Duodenal mucosa (tissue), 2 donors: Measurements from ENCODE around the gene ABCA4.

ENCODE experiments used
- H3K27ac ChIP-seq: one replicate; pipeline ENCODE4 v1.7.0; 2013; ENCODE audit warnings: low read depth, low read length
- H3K27me3 ChIP-seq, 2 donors: one replicate each; pipeline ENCODE4 v1.7.0; 2013; ENCODE audit warnings: low read length in 2 of 2, control low read depth in 1 of 2; ENCODE audit not compliant: insufficient read depth in 2 of 2, control insufficient read depth in 1 of 2
- H3K36me3 ChIP-seq, 2 donors: one replicate each; pipeline ENCODE4 v1.7.0; 2013; ENCODE audit warnings: low read length in 2 of 2, control low read depth in 1 of 2; ENCODE audit not compliant: insufficient read depth in 2 of 2, control insufficient read depth in 1 of 2
- H3K4me1 ChIP-seq, 2 donors: one replicate each; pipeline ENCODE4 v1.7.0; 2013; ENCODE audit warnings: low read length in 2 of 2, control low read depth in 1 of 2; ENCODE audit not compliant: insufficient read depth in 2 of 2, control insufficient read depth in 1 of 2
- H3K4me3 ChIP-seq, 2 donors: one replicate each; pipeline ENCODE4 v1.7.0; 2013; ENCODE audit warnings: low read length in 2 of 2, low read depth in 1 of 2
- H3K9ac ChIP-seq, 2 donors: one replicate each; pipeline ENCODE4 v1.7.0; 2013; ENCODE audit warnings: low read length in 2 of 2, low read depth in 1 of 2
- H3K9me3 ChIP-seq, 2 donors: one replicate each; pipeline ENCODE4 v1.7.0; 2013; ENCODE audit warnings: low read length in 2 of 2, control low read depth in 1 of 2; ENCODE audit not compliant: control insufficient read depth in 1 of 2

Gene ABCA4

GRCh38 chr1:93979718-93980319, 141.1 kb downstream of the ABCA4 start:
- Histone ChIP-seq H3K27me3 (no peaks in the 10 kb centered on the region), H3K27ac (no peak overlapping the region), H3K36me3 (no peaks in the 10 kb centered on the region), H3K4me1 (peaks cover 13 to 19% of the 10 kb centered on the region in 2 donors), H3K9me3 (no peaks in the 10 kb centered on the region), H3K9ac (no peak overlapping the region), H3K4me3 (no peak overlapping the region)

- H3K27ac ChIP-seq, result no peak overlapping the region
- peaks cover 13 to 19% of the 10 kb centered on the region in 2 donors for H3K4me1 ChIP-seq
- H3K27me3 ChIP-seq, result no peaks in the 10 kb centered on the region
- no peaks in the 10 kb centered on the region for H3K36me3 ChIP-seq
- no peak overlapping the region for H3K4me3 ChIP-seq
- no peaks in the 10 kb centered on the region for H3K9me3 ChIP-seq
- H3K9ac ChIP-seq, result no peak overlapping the region
Observed at GRCh38 chr1:93979040-93979717, 141.8 kb downstream of the ABCA4 start.

- Histone ChIP-seq H3K27ac (no peak overlapping the region), H3K9ac (no peak overlapping the region)
Observed at GRCh38 chr1:93977598-93977945, 143.4 kb downstream of the ABCA4 start.

GRCh38 chr1:93976711-93977597, 144.0 kb downstream of the ABCA4 start:
- Histone ChIP-seq H3K36me3 (no peaks in the 10 kb centered on the region), H3K27me3 (no peaks in the 10 kb centered on the region), H3K4me3 (no peak overlapping the region), H3K9ac (no peak overlapping the region), H3K4me1 (peaks cover 13 to 19% of the 10 kb centered on the region in 2 donors), H3K9me3 (no peaks in the 10 kb centered on the region), H3K27ac (no peak overlapping the region)

More at GRCh38 chr1:93977598-93977945, 143.4 kb downstream of the ABCA4 start:
- Histone ChIP-seq H3K4me3 (no peak overlapping the region), H3K27me3 (no peaks in the 10 kb centered on the region), H3K9me3 (no peaks in the 10 kb centered on the region), H3K36me3 (no peaks in the 10 kb centered on the region), H3K4me1 (peaks cover 13 to 19% of the 10 kb centered on the region in 2 donors)

GRCh38 chr1:93976291-93976690, 144.7 kb downstream of the ABCA4 start:
- Histone ChIP-seq H3K4me1 (peaks cover 13 to 19% of the 10 kb centered on the region in 2 donors), H3K36me3 (no peaks in the 10 kb centered on the region), H3K27me3 (no peaks in the 10 kb centered on the region), H3K4me3 (no peak overlapping the region), H3K9ac (no peak overlapping the region), H3K27ac (no peak overlapping the region), H3K9me3 (no peaks in the 10 kb centered on the region)

GRCh38 chr1:93972341-93972740, 148.6 kb downstream of the ABCA4 start:
- H3K9me3 ChIP-seq, result no peaks in the 10 kb centered on the region
- peaks cover 0 to 6% of the 10 kb centered on the region in 2 donors for H3K4me1 ChIP-seq
- H3K4me3 ChIP-seq, result no peak overlapping the region
- no peaks in the 10 kb centered on the region for H3K36me3 ChIP-seq
- no peak overlapping the region for H3K9ac ChIP-seq
- H3K27ac ChIP-seq, result no peak overlapping the region
- H3K27me3 ChIP-seq, result no peaks in the 10 kb centered on the region

GRCh38 chr1:93969887-93970286, 151.1 kb downstream of the ABCA4 start:
- H3K27me3 ChIP-seq, result no peaks in the 10 kb centered on the region
- no peaks in the 10 kb centered on the region for H3K36me3 ChIP-seq
- H3K4me3 ChIP-seq, result no peak overlapping the region
- no peak overlapping the region for H3K9ac ChIP-seq
- H3K27ac ChIP-seq, result no peak overlapping the region
- no peaks in the 10 kb centered on the region for H3K4me1 ChIP-seq
- H3K9me3 ChIP-seq, result no peaks in the 10 kb centered on the region

GRCh38 chr1:93969371-93969770, 151.6 kb downstream of the ABCA4 start:
- Histone ChIP-seq H3K9ac (no peak overlapping the region), H3K9me3 (no peaks in the 10 kb centered on the region), H3K36me3 (no peaks in the 10 kb centered on the region), H3K27ac (no peak overlapping the region), H3K4me1 (no peaks in the 10 kb centered on the region), H3K4me3 (no peak overlapping the region), H3K27me3 (no peaks in the 10 kb centered on the region)

GRCh38 chr1:93967306-93967705, 153.6 kb downstream of the ABCA4 start:
- H3K4me1 ChIP-seq, result no peaks in the 10 kb centered on the region
- H3K27ac ChIP-seq, result no peak overlapping the region
- no peak overlapping the region for H3K4me3 ChIP-seq
- no peaks in the 10 kb centered on the region for H3K36me3 ChIP-seq
- no peaks in the 10 kb centered on the region for H3K27me3 ChIP-seq
- H3K9me3 ChIP-seq, result no peaks in the 10 kb centered on the region
- no peak overlapping the region for H3K9ac ChIP-seq

GRCh38 chr1:93965888-93966287, 155.1 kb downstream of the ABCA4 start:
- Histone ChIP-seq H3K4me1 (no peaks in the 10 kb centered on the region), H3K36me3 (no peaks in the 10 kb centered on the region), H3K27ac (no peak overlapping the region), H3K9ac (no peak overlapping the region), H3K27me3 (no peaks in the 10 kb centered on the region), H3K4me3 (no peak overlapping the region), H3K9me3 (no peaks in the 10 kb centered on the region)
